PC-9 (cell line): ENCODE data around the gene CNPY2. TPM values are rescaled to one million over a fixed set of nuclear protein-coding genes. Genes with fewer than 3 reads are reported as not detected.

ENCODE experiments used
- BruUV-seq: library from RNA; stranded (reverse); fragments of 400-500 nt; replicated peaks from 2 replicates; lab custom pipeline; 2021; lab: Mats Ljungman, UMichigan
- CTCF ChIA-PET: fragments of 300-600 bp; sonication (Branson Sonifier 250); formaldehyde crosslinking; loops from one replicate; lab custom pipeline; 2022; ENCODE audit warnings: antibody characterized with exemption; lab: Charles Lee
- POLR2A ChIA-PET: fragments of 300-600 bp; sonication (Branson Sonifier 250); formaldehyde crosslinking; loops from one replicate; lab custom pipeline; 2022; ENCODE audit warnings: antibody characterized with exemption; ENCODE audit not compliant: unreplicated experiment; lab: Charles Lee
- DNase-seq, 2 experiments: peaks; one replicate each; pipeline versions ENCODE4 v3.0.0 to v3.0.0-alpha.2; 2015 to 2022; ENCODE audit warnings: mixed read lengths in 1 of 2
- H2AFZ ChIP-seq: fragments of 200-600 bp; sonication (generic); 2 replicates; pipeline ENCODE4 v1.8.1; 2017; ENCODE audit warnings: antibody characterized with exemption
- H3F3A ChIP-seq: fragments of 200-600 bp; sonication (generic); 2 replicates; pipeline ENCODE4 v1.8.1; 2017; ENCODE audit warnings: antibody characterized with exemption, mild to moderate bottlenecking, low read depth; ENCODE audit not compliant: insufficient read depth
- H3K27ac ChIP-seq: fragments of 200-600 bp; sonication (generic); 2 replicates; pipeline ENCODE4 v1.6.1; 2016; ENCODE audit warnings: mixed run types
- H3K27me3 ChIP-seq: fragments of 200-600 bp; sonication (generic); 2 replicates; pipeline ENCODE4 v1.6.1; 2016; ENCODE audit warnings: low read depth, mixed run types; ENCODE audit not compliant: insufficient read depth
- H3K36me3 ChIP-seq: fragments of 200-600 bp; sonication (generic); 2 replicates; pipeline ENCODE4 v1.6.1; 2016; ENCODE audit warnings: low read depth, mixed run types
- H3K4me1 ChIP-seq: fragments of 200-600 bp; sonication (generic); replicated peaks from 2 replicates; pipeline ENCODE4 v1.6.1; 2016; ENCODE audit warnings: mixed run types; ENCODE audit not compliant: insufficient read depth
- H3K4me2 ChIP-seq: fragments of 200-600 bp; sonication (generic); 2 replicates; pipeline ENCODE4 v1.6.1; 2017; ENCODE audit warnings: mixed run types
- H3K4me3 ChIP-seq: fragments of 200-600 bp; sonication (generic); 2 replicates; pipeline ENCODE4 v1.6.1; 2016; ENCODE audit warnings: mixed run types
- H3K79me2 ChIP-seq: fragments of 200-600 bp; sonication (generic); 2 replicates; pipeline ENCODE4 v1.6.1; 2017; ENCODE audit warnings: low read depth, mixed run types
- H3K9me2 ChIP-seq: fragments of 200-600 bp; sonication (generic); 2 replicates; pipeline ENCODE4 v1.8.1; 2017; ENCODE audit warnings: mild to moderate bottlenecking; ENCODE audit not compliant: insufficient read depth
- H3K9me3 ChIP-seq: fragments of 200-600 bp; sonication (generic); 2 replicates; pipeline ENCODE4 v1.8.1; 2016; ENCODE audit warnings: low read depth; ENCODE audit not compliant: insufficient read depth
- H4K20me1 ChIP-seq: fragments of 200-600 bp; sonication (generic); 2 replicates; pipeline ENCODE4 v1.8.1; 2017; ENCODE audit not compliant: insufficient read depth
- CTCF ChIP-seq: fragments of 200-600 bp; sonication (generic); conservative IDR thresholded peaks from 2 replicates; pipeline ENCODE4 v1.6.1; 2017; ENCODE audit warnings: mixed run types, antibody characterized with exemption, mild to moderate bottlenecking, moderate library complexity
- EZH2 ChIP-seq: fragments of 200-600 bp; sonication (generic); IDR thresholded peaks from 2 replicates; pipeline ENCODE4 v1.8.0; 2017; ENCODE audit warnings: antibody characterized with exemption, low read depth
- intact Hi-C: fragments of 100-400 bp; cut with micrococcal nuclease; formaldehyde crosslinking; loops from one replicate; pipeline ENCODE4 v1.10.0; 2022; ENCODE audit not compliant: unreplicated experiment
- total RNA-seq: library from RNA; stranded (reverse); gene quantifications from 2 replicates; pipeline ENCODE4 v1.2.3, GENCODE V29; 2021

The CNPY2 gene
- total RNA-seq, 1 experiment from 2014 or later: 82.1 TPM

- Histone ChIP-seq H3K27ac (no peak overlapping the region), H3F3A (peaks cover 11% of the 10 kb centered on the region; the same call in 1 of the 2 replicates), H3K4me2 (no peak overlapping the region), H3K27me3 (no peaks in the 10 kb centered on the region), H3K4me1 (peaks cover 8% of the 10 kb centered on the region), H3K4me3 (no peak overlapping the region), H3K36me3 (0 out of 2 replicates have a peak, but pooled peaks cover 3% of the 10 kb centered on the region), H3K9me2 (no peaks in the 10 kb centered on the region), H2AFZ (no peak overlapping the region), H3K79me2 (peaks cover 3% of the 10 kb centered on the region; the same call in 1 of the 2 replicates), H4K20me1 (no peaks in the 10 kb centered on the region), H3K9me3 (no peaks in the 10 kb centered on the region)
- no TSS peak for BruUV-seq
- TF ChIP-seq EZH2 (no peak), CTCF (no peak)
- no peak for DNase-seq
- ChIA-PET POLR2A (no interaction called here), CTCF (no interaction called here)
- intact Hi-C loops: no loop called here
Observed at GRCh38 chr12:56304872-56305590, 10.8 kb downstream of the CNPY2 start.

- no peak overlapping the region for H3K4me2 ChIP-seq
- intact Hi-C loops: no loop called here
- ChIA-PET POLR2A (no interaction called here), CTCF (no interaction called here)
- H3K9me2 ChIP-seq: no peaks in the 10 kb centered on the region
- no peaks in the 10 kb centered on the region for H3K9me3 ChIP-seq
- H3F3A ChIP-seq: peaks cover 11% of the 10 kb centered on the region; the same call in 1 of the 2 replicates
- H3K79me2 ChIP-seq: peaks cover 9% of the 10 kb centered on the region
- H3K4me3 ChIP-seq: no peak overlapping the region
- no peak for DNase-seq
- no peak overlapping the region for H2AFZ ChIP-seq
- no peak overlapping the region for H3K27ac ChIP-seq
- BruUV-seq: no TSS peak
- H4K20me1 ChIP-seq: no peaks in the 10 kb centered on the region
- H3K4me1 ChIP-seq: peaks cover 8% of the 10 kb centered on the region
- no peaks in the 10 kb centered on the region for H3K27me3 ChIP-seq
- 0 out of 2 replicates have a peak, but pooled peaks cover 3% of the 10 kb centered on the region for H3K36me3 ChIP-seq
- TF ChIP-seq EZH2: no peak
- TF ChIP-seq CTCF: no peak
Observed at GRCh38 chr12:56304276-56304675, 11.5 kb downstream of the CNPY2 start.

GRCh38 chr12:56300644-56301464 lies 14.9 kb downstream of the CNPY2 start:
- ChIA-PET CTCF (interaction anchor here (0.6 kb wide), 3 partner anchors 54 to 164 kb away, joined by 3 to 5 read pairs (median 5); no protein-coding TSS in a partner anchor), POLR2A (interaction anchor here (0.6 kb wide), 1 partner anchor 15 kb away, joined by 7 read pairs; the partner anchor contains the start of gene CNPY2)

More at GRCh38 chr12:56300644-56301464, 14.9 kb downstream of the CNPY2 start:
- Histone ChIP-seq H3K4me1 (peaks cover 33% of the 10 kb centered on the region), H3K9me3 (no peaks in the 10 kb centered on the region), H2AFZ (peak overlapping the region; percentile 79), H3K9me2 (no peaks in the 10 kb centered on the region), H3K4me2 (peak overlapping the region; percentile 97), H3F3A (peaks cover 26% of the 10 kb centered on the region; the same call in 1 of the 2 replicates), H3K36me3 (0 out of 2 replicates have a peak, but pooled peaks cover 8% of the 10 kb centered on the region), H3K27me3 (no peaks in the 10 kb centered on the region), H3K79me2 (peaks cover 43% of the 10 kb centered on the region), H3K27ac (peak overlapping the region; percentile 31), H4K20me1 (no peaks in the 10 kb centered on the region), H3K4me3 (peak overlapping the region; percentile 88)
- intact Hi-C loops: loop anchor here (1.0 to 2.0 kb wide), 4 partner anchors 10 to 182 kb away; no protein-coding TSS in a partner anchor
- no peak for TF ChIP-seq CTCF
- TF ChIP-seq EZH2: no peak
- BruUV-seq: TSS peak; percentile 67
- DNase-seq: no peak
